GM23338 (cell line): ENCODE results near the gene CDK7. TPM values are rescaled to one million over a fixed set of nuclear protein-coding genes. Genes with fewer than 3 reads are reported as not detected.

ENCODE experiments used
- polyA plus RNA-seq: library from polyadenylated mRNA; unstranded; fragments of >200 nt; fragmentation: Nextera tagmentation; extraction: Ambion mirVana; gene quantifications from 2 replicates; pipeline ENCODE4 v1.2.1, GENCODE V29; 2016
- total RNA-seq: library from RNA; depleted of rRNA; stranded (reverse); fragments of >200 nt; shearing (Covaris generic); gene quantifications from 2 replicates; pipeline ENCODE4 v1.2.3, GENCODE V29; 2014; rRNA removed

The CDK7 gene
- total and polyA plus RNA-seq, 2 experiments from 2014 or later: 78.4 to 80.7 TPM

Other genes starting within 250 kb of the CDK7 start
- gene SLC30A5, start 140.9 kb upstream of the CDK7 start, total RNA-seq: 39.7 and 43.2 TPM in 2 replicates
- gene SLC30A5, start 140.9 kb upstream of the CDK7 start, polyA plus RNA-seq: 33.7 and 38.2 TPM in 2 replicates
- 273 and 276 TPM in 2 replicates for gene CCNB1, start 67.7 kb upstream of the CDK7 start, total RNA-seq
- 400 and 411 TPM in 2 replicates for gene CCNB1, start 67.7 kb upstream of the CDK7 start, polyA plus RNA-seq
- 95.1 and 99.4 TPM in 2 replicates for gene CENPH, start 45.3 kb upstream of the CDK7 start, total RNA-seq
- 102 and 107 TPM in 2 replicates for gene CENPH, start 45.3 kb upstream of the CDK7 start, polyA plus RNA-seq
- 1.5 and 1.6 TPM in 2 replicates for gene CCDC125, start 97.9 kb downstream of the CDK7 start, total RNA-seq
- gene CCDC125, start 97.9 kb downstream of the CDK7 start, polyA plus RNA-seq: 3.4 TPM in 2 replicates
- gene AK6, start 134.6 kb downstream of the CDK7 start, total RNA-seq: 37.3 and 62.5 TPM in 2 replicates
- gene AK6, start 134.6 kb downstream of the CDK7 start, polyA plus RNA-seq: 232 and 260 TPM in 2 replicates
- 65.1 and 77.1 TPM in 2 replicates for gene TAF9, start 134.6 kb downstream of the CDK7 start, total RNA-seq
- gene TAF9, start 134.6 kb downstream of the CDK7 start, polyA plus RNA-seq: 121 and 146 TPM in 2 replicates
- 29.0 and 30.8 TPM in 2 replicates for gene RAD17, start 134.9 kb downstream of the CDK7 start, total RNA-seq
- 38.8 and 44.0 TPM in 2 replicates for gene RAD17, start 134.9 kb downstream of the CDK7 start, polyA plus RNA-seq
- gene MARVELD2, start 180.2 kb downstream of the CDK7 start, total RNA-seq: 24.1 and 24.8 TPM in 2 replicates
- gene MARVELD2, start 180.2 kb downstream of the CDK7 start, polyA plus RNA-seq: 9.0 and 10.0 TPM in 2 replicates